Measurements from ENCODE around the gene PDE4D. TPM values are rescaled to one million over a fixed set of nuclear protein-coding genes. Genes with fewer than 3 reads are reported as not detected.

PDE4D gene
- total RNA-seq, 1 experiment from 2014 or later, result 4.9 TPM

- in situ Hi-C loops (cut with HindIII; ENCODE audit: low sequenced_read_pairs), result no loop called here
- no peak for DNase-seq (ENCODE audit: low spot score)
Observed at GRCh38 chr5:59092758-59093157, 800.8 kb downstream of the PDE4D start.

GRCh38 chr5:59091965-59092364 lies 801.6 kb downstream of the PDE4D start:
- in situ Hi-C loops (cut with HindIII; ENCODE audit: low sequenced_read_pairs), result no loop called here
- DNase-seq (ENCODE audit: low spot score), result no peak

GRCh38 chr5:59090323-59090722 lies 803.2 kb downstream of the PDE4D start:
- in situ Hi-C loops (cut with HindIII; ENCODE audit: low sequenced_read_pairs), result no loop called here
- no peak for DNase-seq (ENCODE audit: low spot score)

- in situ Hi-C loops (cut with HindIII; ENCODE audit: low sequenced_read_pairs), result no loop called here
- DNase-seq (ENCODE audit: low spot score), result no peak
Observed at GRCh38 chr5:59089767-59090166, 803.8 kb downstream of the PDE4D start.

DNA sequence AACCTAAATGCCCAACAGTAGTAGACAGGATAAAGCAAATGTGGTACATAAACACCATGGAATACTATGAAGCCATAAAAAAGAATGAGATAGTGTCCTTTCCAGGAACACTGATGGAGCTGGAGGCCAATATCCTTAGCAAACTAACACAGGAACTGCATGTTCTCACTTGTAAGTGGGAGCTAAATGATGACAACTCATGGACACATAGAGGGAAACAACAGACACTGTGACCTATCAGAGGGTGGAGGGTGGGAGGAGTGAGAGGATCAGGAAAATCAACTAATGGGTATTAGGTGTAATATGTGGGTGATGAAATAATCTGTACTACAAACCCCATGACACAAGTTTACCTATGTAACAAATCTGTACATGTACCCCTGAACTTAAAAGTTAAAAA lies 805.0 kb downstream of the PDE4D start:
- in situ Hi-C loops (cut with HindIII; ENCODE audit: low sequenced_read_pairs), result no loop called here
- DNase-seq (ENCODE audit: low spot score), result no peak

- in situ Hi-C loops (cut with HindIII; ENCODE audit: low sequenced_read_pairs), result no loop called here
- DNase-seq (ENCODE audit: low spot score), result no peak
Observed at GRCh38 chr5:59086024-59086423, 807.5 kb downstream of the PDE4D start.

- DNase-seq (ENCODE audit: low spot score), result no peak
- in situ Hi-C loops (cut with HindIII; ENCODE audit: low sequenced_read_pairs), result no loop called here
Observed at GRCh38 chr5:59081693-59082092, 811.8 kb downstream of the PDE4D start.

DNA sequence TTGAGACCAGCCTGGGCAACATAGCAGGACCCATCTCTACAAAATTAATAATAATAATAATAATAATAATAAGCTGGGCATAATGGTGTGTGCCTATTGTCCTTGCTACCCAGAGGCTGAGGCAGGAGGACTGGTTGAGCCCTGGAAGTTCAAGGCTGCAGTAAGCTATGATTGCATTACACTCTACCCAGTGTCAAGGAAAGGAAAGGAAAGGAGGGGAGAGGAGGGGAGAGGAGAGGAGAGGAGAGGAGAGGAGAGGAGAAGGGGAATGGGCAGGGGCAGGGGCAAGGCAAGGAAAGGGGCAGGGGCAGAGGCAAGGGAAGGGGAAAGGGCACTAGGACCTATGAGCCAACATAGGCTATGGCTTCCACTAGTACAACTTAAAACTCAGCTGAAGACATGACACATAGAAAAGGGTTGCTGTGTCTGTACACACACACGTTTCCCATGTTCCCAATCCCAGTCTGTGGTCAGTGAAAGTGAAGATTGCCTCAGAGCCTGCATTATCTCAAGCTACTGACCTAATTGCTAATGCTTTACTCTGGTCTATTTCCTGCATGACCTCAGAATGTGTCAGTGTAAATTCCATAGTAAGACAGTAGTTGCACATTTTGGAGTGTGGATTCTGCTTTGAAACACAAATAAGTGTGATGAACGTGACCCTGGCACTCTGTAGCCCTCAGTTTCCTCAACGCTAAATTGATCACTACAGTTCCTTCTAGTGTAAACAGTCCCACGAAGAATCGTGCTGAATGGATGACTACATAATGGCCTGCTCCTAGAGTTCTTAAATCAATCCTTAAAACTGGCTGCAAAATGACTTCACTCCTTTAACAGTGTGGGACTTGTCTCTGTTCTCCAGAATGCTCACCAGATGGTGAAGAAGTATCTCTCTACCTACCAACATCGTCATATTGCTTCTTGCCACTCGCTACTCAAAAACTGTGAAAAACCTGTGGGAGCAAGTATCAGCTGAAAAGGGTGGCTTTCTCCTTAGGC lies 813.6 kb downstream of the PDE4D start:
- in situ Hi-C loops (cut with HindIII; ENCODE audit: low sequenced_read_pairs), result no loop called here
- DNase-seq (ENCODE audit: low spot score), result no peak

DNA sequence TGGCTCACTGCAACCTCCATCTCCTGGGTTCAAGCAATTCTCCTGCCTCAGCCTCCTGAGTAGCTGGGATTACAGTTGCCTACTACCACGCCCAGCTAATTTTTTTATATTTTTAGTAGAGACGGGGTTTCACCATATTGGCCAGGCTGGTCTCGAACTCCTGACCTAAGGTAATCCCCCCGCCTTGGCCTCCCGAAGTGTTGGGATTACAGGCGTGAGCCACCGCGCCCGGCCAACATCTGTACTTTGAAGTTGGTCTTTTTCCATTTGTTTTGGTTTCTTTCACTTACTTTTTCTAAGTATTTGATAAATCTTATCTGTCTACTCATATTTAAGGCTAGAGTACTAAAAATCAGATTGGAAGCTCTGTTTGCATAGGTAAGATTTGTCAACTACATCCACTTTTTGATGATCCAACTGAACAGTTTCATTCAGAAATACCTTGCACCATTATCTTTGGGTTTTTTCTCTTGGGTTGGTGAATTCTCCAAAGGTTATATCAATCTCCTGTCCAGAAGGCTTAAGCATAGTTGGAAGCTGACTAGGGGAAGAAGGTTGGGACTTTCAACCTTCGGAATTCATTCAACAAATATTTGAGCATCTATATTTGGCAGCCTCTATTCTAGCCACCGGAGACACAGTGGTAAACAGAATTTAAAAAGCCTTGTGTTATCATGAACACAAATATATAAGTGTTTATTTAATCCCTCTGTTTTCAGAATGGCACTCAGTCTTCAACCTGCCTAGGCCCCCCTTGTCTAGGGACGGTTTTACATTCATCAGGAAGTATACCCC lies 821.6 kb downstream of the PDE4D start:
- in situ Hi-C loops (cut with HindIII; ENCODE audit: low sequenced_read_pairs), result no loop called here
- DNase-seq (ENCODE audit: low spot score), result no peak

DNA sequence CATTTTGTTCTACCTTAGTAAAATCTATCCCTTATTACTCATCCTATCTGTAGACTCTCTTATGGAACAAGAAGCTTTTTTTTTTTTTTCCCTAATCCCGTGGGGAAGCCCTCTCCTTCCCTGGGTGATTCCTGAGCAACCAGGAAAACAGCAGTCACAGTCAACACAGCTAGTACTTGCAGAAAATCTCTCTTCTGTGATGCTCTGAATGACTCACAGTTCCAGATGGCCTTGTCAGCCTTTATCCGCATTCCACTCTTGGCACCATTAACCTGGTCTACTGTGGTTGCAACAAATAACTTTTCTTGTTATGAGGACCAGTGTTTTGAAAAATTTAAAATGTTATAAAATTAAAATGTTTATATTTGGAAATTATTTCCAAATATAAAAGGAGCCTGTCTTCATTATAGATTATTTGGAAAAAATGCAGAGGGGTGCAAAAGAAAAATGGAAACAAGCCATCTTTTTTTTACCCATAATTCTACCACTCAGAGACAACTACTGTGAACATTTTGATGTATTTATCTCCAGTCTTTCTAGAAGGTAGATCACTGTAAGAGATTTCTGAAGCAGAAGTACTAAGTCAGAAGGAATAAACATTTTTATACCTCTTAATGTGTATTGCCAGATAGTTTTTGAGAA lies 824.0 kb downstream of the PDE4D start:
- in situ Hi-C loops (cut with HindIII; ENCODE audit: low sequenced_read_pairs), result no loop called here
- DNase-seq (ENCODE audit: low spot score), result peak; percentile 82

DNA sequence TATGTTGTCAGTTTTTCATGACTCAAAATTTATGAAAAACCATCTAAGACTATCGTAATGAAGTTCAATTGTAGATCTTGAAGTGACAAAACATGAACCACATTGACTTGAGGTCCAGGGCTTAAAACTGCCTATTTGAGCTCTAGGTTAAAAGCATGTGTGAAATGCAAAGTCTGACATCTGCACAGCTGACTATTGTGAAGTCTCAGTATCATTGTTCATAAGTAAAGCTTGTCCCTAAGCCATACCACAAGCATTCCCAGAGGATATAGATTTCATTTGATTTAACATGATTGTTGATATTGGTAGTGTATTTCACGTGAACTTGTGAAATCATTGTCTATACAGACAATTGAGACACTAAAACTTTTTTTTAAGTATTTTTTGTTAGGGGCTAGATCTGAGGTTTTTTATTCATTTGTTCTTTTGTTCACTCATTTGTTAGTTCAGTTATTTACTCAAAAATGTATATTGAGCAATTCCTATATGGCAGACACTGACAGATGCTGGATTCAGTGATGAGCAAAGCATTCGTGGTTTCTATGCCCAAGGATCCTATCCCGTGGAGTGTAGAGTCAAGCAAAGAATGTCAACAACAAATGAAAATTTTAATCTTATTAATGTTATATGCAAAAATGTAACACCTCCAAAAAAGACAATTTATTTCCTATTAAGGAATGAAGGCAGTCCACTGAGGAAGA lies 825.4 kb downstream of the PDE4D start:
- DNase-seq (ENCODE audit: low spot score), result no peak
- in situ Hi-C loops (cut with HindIII; ENCODE audit: low sequenced_read_pairs), result no loop called here

- in situ Hi-C loops (cut with HindIII; ENCODE audit: low sequenced_read_pairs), result no loop called here
- DNase-seq (ENCODE audit: low spot score), result no peak
Observed at GRCh38 chr5:59066367-59067163, 827.0 kb downstream of the PDE4D start.

GRCh38 chr5:59065554-59065953 lies 828.0 kb downstream of the PDE4D start:
- in situ Hi-C loops (cut with HindIII; ENCODE audit: low sequenced_read_pairs), result no loop called here
- DNase-seq (ENCODE audit: low spot score), result no peak

DNA sequence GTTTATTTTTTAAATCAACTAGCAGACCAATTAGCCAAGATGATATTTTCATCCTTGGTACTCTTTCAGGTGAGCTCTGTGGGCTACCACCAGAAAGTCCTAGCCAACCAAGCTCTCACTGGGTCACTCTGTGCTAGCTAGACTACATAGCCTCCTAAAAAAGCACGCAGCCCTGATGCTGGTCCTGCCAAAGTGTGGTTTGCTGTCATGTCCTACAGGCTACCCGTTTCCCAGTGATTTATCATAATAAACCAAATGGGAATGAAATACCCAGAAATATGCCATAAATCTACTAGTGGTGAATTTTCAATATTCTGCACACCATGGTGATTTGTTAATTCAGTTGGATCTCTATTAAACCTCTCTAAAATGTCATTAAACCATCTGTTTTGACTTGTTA lies 829.2 kb downstream of the PDE4D start:
- in situ Hi-C loops (cut with HindIII; ENCODE audit: low sequenced_read_pairs), result no loop called here
- DNase-seq (ENCODE audit: low spot score), result no peak

DNA sequence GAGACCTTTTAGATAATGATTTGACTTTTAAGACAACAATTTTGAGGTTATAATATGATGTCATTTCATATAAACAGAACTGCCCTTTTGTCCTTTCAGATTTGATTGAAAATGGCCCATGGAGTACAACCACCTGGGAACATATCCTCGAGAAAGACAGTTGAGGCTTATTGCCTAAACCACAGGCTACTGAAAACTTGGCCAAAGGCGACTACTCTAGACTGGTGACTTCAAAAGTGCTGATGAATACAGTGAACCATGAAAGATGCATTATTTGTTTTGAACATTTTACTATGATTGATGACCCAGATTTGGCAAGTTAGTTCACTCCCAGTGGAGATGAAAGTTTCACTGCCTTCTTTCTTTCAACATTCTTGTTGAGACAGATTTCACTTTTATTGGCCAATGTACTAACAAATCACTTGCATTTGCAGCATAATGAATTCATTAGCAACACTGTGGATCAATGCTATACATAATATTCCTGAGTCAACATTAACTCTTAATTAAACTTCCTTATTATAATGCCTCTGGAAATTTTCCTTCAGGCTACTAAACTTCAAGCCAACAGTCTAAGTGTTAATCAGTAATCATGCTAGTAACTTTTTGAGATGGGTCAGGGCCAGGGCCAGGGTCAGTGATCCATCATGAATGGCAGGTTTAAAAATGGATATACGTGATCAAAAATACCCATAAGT lies 830.4 kb downstream of the PDE4D start:
- in situ Hi-C loops (cut with HindIII; ENCODE audit: low sequenced_read_pairs), result no loop called here
- no peak for DNase-seq (ENCODE audit: low spot score)

GRCh38 chr5:59061377-59061776 lies 832.1 kb downstream of the PDE4D start:
- no peak for DNase-seq (ENCODE audit: low spot score)
- in situ Hi-C loops (cut with HindIII; ENCODE audit: low sequenced_read_pairs), result no loop called here

GRCh38 chr5:59058969-59059687 lies 834.4 kb downstream of the PDE4D start:
- DNase-seq (ENCODE audit: low spot score), result no peak
- in situ Hi-C loops (cut with HindIII; ENCODE audit: low sequenced_read_pairs), result no loop called here
